ENCODE results near the gene ELAVL1.

The ELAVL1 gene

GRCh38 chr19:8005534-8006256 lies at the start of gene ELAVL1:
Gene ELAVL1, minus strand, starts transcription at chr19:8005641. Its CDS starts 13,826 bp downstream, at chr19:7991815.
- Mint-ChIP-seq H3K27ac (ENCODE audit: low read depth) (peak within 1 kb of the TSS; percentile 60), H3K4me1 (peaks cover 40% of the 10 kb centered on the region), H3K36me3 (ENCODE audit: insufficient read depth) (peaks cover 8% of the 10 kb centered on the region), H3K27me3 (no peaks in the 10 kb centered on the region), H3K9me3 (no peaks in the 10 kb centered on the region), H3K4me3 (peak within 1 kb of the TSS; percentile 79)
- peak; percentile 95 for ATAC-seq (replicated peaks; ENCODE audit: extremely low read depth, poor library complexity, severe bottlenecking)
- peak; percentile 78 to 79 for DNase-seq (ENCODE audit: low spot score in 2 of 2)

- Mint-ChIP-seq H3K4me1 (peaks cover 13% of the 10 kb centered on the region), H3K27ac (ENCODE audit: low read depth) (peak overlapping the region; percentile 5), H3K27me3 (no peaks in the 10 kb centered on the region), H3K9me3 (no peaks in the 10 kb centered on the region), H3K36me3 (ENCODE audit: insufficient read depth) (no peaks in the 10 kb centered on the region), H3K4me3 (no peak overlapping the region)
- ATAC-seq (replicated peaks; ENCODE audit: extremely low read depth, poor library complexity, severe bottlenecking): no peak
- DNase-seq (ENCODE audit: low spot score in 2 of 2): no peak
Measured at GRCh38 chr19:8054169-8054568, 48.7 kb upstream of the ELAVL1 start.

GRCh38 chr19:8052464-8052859 lies 47.0 kb upstream of the ELAVL1 start, which contains the start of gene CCL25:
Gene CCL25, plus strand, starts transcription at chr19:8052760. Its CDS starts 290 bp downstream, at chr19:8053050.
- no peak within 1 kb of the TSS for H3K27ac Mint-ChIP-seq (ENCODE audit: low read depth)
- H3K27me3 Mint-ChIP-seq: peaks cover 12% of the 10 kb centered on the region
- H3K9me3 Mint-ChIP-seq: no peaks in the 10 kb centered on the region
- DNase-seq (ENCODE audit: low spot score in 2 of 2) (no peak), ATAC-seq (replicated peaks; ENCODE audit: extremely low read depth, poor library complexity, severe bottlenecking) (no peak)
- H3K4me3 Mint-ChIP-seq: peak within 1 kb of the TSS; percentile 23
- peaks cover 13% of the 10 kb centered on the region for H3K4me1 Mint-ChIP-seq
- no peaks in the 10 kb centered on the region for H3K36me3 Mint-ChIP-seq (ENCODE audit: insufficient read depth)

- peak overlapping the region; percentile 64 for H3K4me3 Mint-ChIP-seq
- H3K4me1 Mint-ChIP-seq: peaks cover 13% of the 10 kb centered on the region
- H3K27me3 Mint-ChIP-seq: peaks cover 16% of the 10 kb centered on the region
- ATAC-seq (replicated peaks; ENCODE audit: extremely low read depth, poor library complexity, severe bottlenecking) (peak; percentile 80), DNase-seq (ENCODE audit: low spot score in 2 of 2) (peak; percentile 48 to 57)
- H3K9me3 Mint-ChIP-seq: no peaks in the 10 kb centered on the region
- H3K36me3 Mint-ChIP-seq (ENCODE audit: insufficient read depth): no peaks in the 10 kb centered on the region
- H3K27ac Mint-ChIP-seq (ENCODE audit: low read depth): no peak overlapping the region
Measured at GRCh38 chr19:8050274-8051096, 45.0 kb upstream of the ELAVL1 start.

GRCh38 chr19:8046569-8047165 lies 41.2 kb upstream of the ELAVL1 start:
- no peaks in the 10 kb centered on the region for H3K9me3 Mint-ChIP-seq
- H3K36me3 Mint-ChIP-seq (ENCODE audit: insufficient read depth): peaks cover 2% of the 10 kb centered on the region
- no peak overlapping the region for H3K4me3 Mint-ChIP-seq
- H3K27me3 Mint-ChIP-seq: peaks cover 29% of the 10 kb centered on the region
- no peak overlapping the region for H3K27ac Mint-ChIP-seq (ENCODE audit: low read depth)
- ATAC-seq (replicated peaks; ENCODE audit: extremely low read depth, poor library complexity, severe bottlenecking): no peak
- no peak for DNase-seq (ENCODE audit: low spot score in 2 of 2)
- peaks cover 7% of the 10 kb centered on the region for H3K4me1 Mint-ChIP-seq

GRCh38 chr19:8045872-8046568 lies 40.6 kb upstream of the ELAVL1 start:
- Mint-ChIP-seq H3K36me3 (ENCODE audit: insufficient read depth) (peaks cover 2% of the 10 kb centered on the region), H3K9me3 (no peaks in the 10 kb centered on the region), H3K27ac (ENCODE audit: low read depth) (no peak overlapping the region), H3K27me3 (peaks cover 35% of the 10 kb centered on the region), H3K4me3 (no peak overlapping the region), H3K4me1 (peaks cover 7% of the 10 kb centered on the region)
- DNase-seq (ENCODE audit: low spot score in 2 of 2): no peak
- no peak for ATAC-seq (replicated peaks; ENCODE audit: extremely low read depth, poor library complexity, severe bottlenecking)

GRCh38 chr19:8044018-8044417 lies 38.6 kb upstream of the ELAVL1 start:
- Mint-ChIP-seq H3K9me3 (no peaks in the 10 kb centered on the region), H3K27me3 (peaks cover 40% of the 10 kb centered on the region), H3K4me3 (no peak overlapping the region), H3K27ac (ENCODE audit: low read depth) (no peak overlapping the region), H3K4me1 (no peaks in the 10 kb centered on the region), H3K36me3 (ENCODE audit: insufficient read depth) (peaks cover 2% of the 10 kb centered on the region)
- DNase-seq (ENCODE audit: low spot score in 2 of 2) (no peak), ATAC-seq (replicated peaks; ENCODE audit: extremely low read depth, poor library complexity, severe bottlenecking) (no peak)

GRCh38 chr19:8042900-8043299 lies 37.5 kb upstream of the ELAVL1 start:
- no peaks in the 10 kb centered on the region for H3K9me3 Mint-ChIP-seq
- no peak overlapping the region for H3K4me3 Mint-ChIP-seq
- H3K4me1 Mint-ChIP-seq: no peaks in the 10 kb centered on the region
- peaks cover 32% of the 10 kb centered on the region for H3K27me3 Mint-ChIP-seq
- peaks cover 2% of the 10 kb centered on the region for H3K36me3 Mint-ChIP-seq (ENCODE audit: insufficient read depth)
- H3K27ac Mint-ChIP-seq (ENCODE audit: low read depth): no peak overlapping the region
- no peak for DNase-seq (ENCODE audit: low spot score in 2 of 2)
- ATAC-seq (replicated peaks; ENCODE audit: extremely low read depth, poor library complexity, severe bottlenecking): no peak

GRCh38 chr19:8041531-8041931 lies 36.1 kb upstream of the ELAVL1 start:
- Mint-ChIP-seq H3K27ac (ENCODE audit: low read depth) (no peak overlapping the region), H3K36me3 (ENCODE audit: insufficient read depth) (peaks cover 2% of the 10 kb centered on the region), H3K4me1 (no peaks in the 10 kb centered on the region), H3K4me3 (no peak overlapping the region), H3K9me3 (no peaks in the 10 kb centered on the region), H3K27me3 (peaks cover 35% of the 10 kb centered on the region)
- no peak for DNase-seq (ENCODE audit: low spot score in 2 of 2)
- no peak for ATAC-seq (replicated peaks; ENCODE audit: extremely low read depth, poor library complexity, severe bottlenecking)

GRCh38 chr19:8039231-8039630 lies 33.8 kb upstream of the ELAVL1 start:
- Mint-ChIP-seq H3K4me3 (no peak overlapping the region), H3K9me3 (no peaks in the 10 kb centered on the region), H3K36me3 (ENCODE audit: insufficient read depth) (peaks cover 2% of the 10 kb centered on the region), H3K27me3 (peaks cover 40% of the 10 kb centered on the region), H3K4me1 (no peaks in the 10 kb centered on the region), H3K27ac (ENCODE audit: low read depth) (no peak overlapping the region)
- DNase-seq (ENCODE audit: low spot score in 2 of 2) (no peak), ATAC-seq (replicated peaks; ENCODE audit: extremely low read depth, poor library complexity, severe bottlenecking) (no peak)

GRCh38 chr19:8038815-8039214 lies 33.4 kb upstream of the ELAVL1 start:
- H3K4me3 Mint-ChIP-seq: no peak overlapping the region
- H3K36me3 Mint-ChIP-seq (ENCODE audit: insufficient read depth): no peaks in the 10 kb centered on the region
- no peaks in the 10 kb centered on the region for H3K9me3 Mint-ChIP-seq
- no peak for ATAC-seq (replicated peaks; ENCODE audit: extremely low read depth, poor library complexity, severe bottlenecking)
- H3K27ac Mint-ChIP-seq (ENCODE audit: low read depth): no peak overlapping the region
- DNase-seq (ENCODE audit: low spot score in 2 of 2): no peak
- H3K4me1 Mint-ChIP-seq: no peaks in the 10 kb centered on the region
- peaks cover 36% of the 10 kb centered on the region for H3K27me3 Mint-ChIP-seq

- no peak overlapping the region for H3K4me3 Mint-ChIP-seq
- no peak for ATAC-seq (replicated peaks; ENCODE audit: extremely low read depth, poor library complexity, severe bottlenecking)
- DNase-seq (ENCODE audit: low spot score in 2 of 2): no peak
- no peaks in the 10 kb centered on the region for H3K36me3 Mint-ChIP-seq (ENCODE audit: insufficient read depth)
- peaks cover 29% of the 10 kb centered on the region for H3K27me3 Mint-ChIP-seq
- no peaks in the 10 kb centered on the region for H3K4me1 Mint-ChIP-seq
- H3K27ac Mint-ChIP-seq (ENCODE audit: low read depth): no peak overlapping the region
- H3K9me3 Mint-ChIP-seq: no peaks in the 10 kb centered on the region
Measured at GRCh38 chr19:8036434-8037099, 31.1 kb upstream of the ELAVL1 start.
